Gastrocnemius medialis (tissue), 4 donors: ENCODE data around the gene BDNF. TPM values are rescaled to one million over a fixed set of nuclear protein-coding genes. Genes with fewer than 3 reads are reported as not detected.
"Not testable (repeated sequence)": the region's sequence is repeated elsewhere in the genome, so short reads cannot be mapped to it uniquely, and the experiment has no call there.

ENCODE experiments used
- ATAC-seq, 2 donors: fragments of 150-250 bp; one replicate each; pipeline ENCODE4 v1.9.1; 2016
- DNase-seq, 2 donors: peaks; one replicate each; pipeline ENCODE4 v3.0.0-alpha.2; 2019
- H3K27ac ChIP-seq, 4 donors: fragments of 200-600 bp; sonication (generic); 1 replicate in 1 of 4; 2 replicates in 3 of 4; pipeline ENCODE4 v1.5.1; 2016 to 2018; ENCODE audit warnings: mild to moderate bottlenecking in 2 of 4, moderate library complexity in 1 of 4
- H3K27me3 ChIP-seq, 3 donors: fragments of 200-600 bp; sonication (generic) in 2 of 3; 1 replicate in 1 of 3; 2 replicates in 2 of 3; pipeline versions ENCODE4 v1.5.1 to v1.6.0; 2016 to 2019; ENCODE audit warnings: mild to moderate bottlenecking in 1 of 3, moderate library complexity in 1 of 3
- H3K36me3 ChIP-seq, 2 donors: fragments of 200-600 bp; sonication (generic) in 1 of 2; one replicate each; pipeline ENCODE4 v1.5.1; 2017 to 2018
- H3K4me1 ChIP-seq, 2 donors: fragments of 200-600 bp; sonication (generic) in 1 of 2; one replicate each; pipeline ENCODE4 v1.5.1; 2016 to 2017; ENCODE audit warnings: mild to moderate bottlenecking in 2 of 2
- H3K4me3 ChIP-seq, 4 donors: fragments of 200-600 bp; sonication (generic) in 3 of 4; 1 replicate in 1 of 4; 2 replicates in 3 of 4; pipeline ENCODE4 v1.5.1; 2016 to 2019; ENCODE audit warnings: mild to moderate bottlenecking in 2 of 4
- H3K9me3 ChIP-seq, 3 donors: fragments of 200-600 bp; sonication (generic) in 2 of 3; 1 replicate in 1 of 3; 2 replicates in 2 of 3; pipeline ENCODE4 v1.5.1; 2016 to 2019
- POLR2A ChIP-seq, 2 donors: fragments of 450-650 bp; IDR thresholded peaks; one replicate each; pipeline ENCODE4 v1.6.1; 2017; ENCODE audit warnings: antibody characterized with exemption in 2 of 2, mild to moderate bottlenecking in 2 of 2, moderate library complexity in 2 of 2
- in situ Hi-C, 4 donors: fragments of 200-750 bp; cut with MboI; loops; one replicate each; pipeline versions ENCODE4 v1.15.0 to v1.8.0; 2017; ENCODE audit warnings: low sequenced_read_pairs in 4 of 4
- intact Hi-C: fragments of 100-400 bp; cut with DNase I; formaldehyde crosslinking; loops from one replicate; pipeline ENCODE4 v1.15.1; 2023; ENCODE audit warnings: low total_unique reads
- total RNA-seq, 4 donors: library from RNA; depleted of rRNA; stranded (reverse); fragments of >200 nt; gene quantifications; one replicate each; pipeline versions ENCODE4 v1.1.0 to v1.2.3, GENCODE V29; 2016
- TF ChIP-seq, protein P1 (sequence below), 5 experiments: fragments of 450-650 bp in 3 of 5; fragments of 200-600 bp in 2 of 5; sonication (generic) in 2 of 5; IDR thresholded peaks in 4 of 5; conservative IDR thresholded peaks in 1 of 5; 1 replicate in 4 of 5; 2 replicates in 1 of 5; pipeline ENCODE4 v1.5.1; 2016 to 2019; ENCODE audit warnings: antibody characterized with exemption in 5 of 5, mild to moderate bottlenecking in 3 of 5, moderate library complexity in 3 of 5

Gene BDNF
- total RNA-seq, 4 donors from 2014 or later: 0.09 TPM; not detected in 3

DNA sequence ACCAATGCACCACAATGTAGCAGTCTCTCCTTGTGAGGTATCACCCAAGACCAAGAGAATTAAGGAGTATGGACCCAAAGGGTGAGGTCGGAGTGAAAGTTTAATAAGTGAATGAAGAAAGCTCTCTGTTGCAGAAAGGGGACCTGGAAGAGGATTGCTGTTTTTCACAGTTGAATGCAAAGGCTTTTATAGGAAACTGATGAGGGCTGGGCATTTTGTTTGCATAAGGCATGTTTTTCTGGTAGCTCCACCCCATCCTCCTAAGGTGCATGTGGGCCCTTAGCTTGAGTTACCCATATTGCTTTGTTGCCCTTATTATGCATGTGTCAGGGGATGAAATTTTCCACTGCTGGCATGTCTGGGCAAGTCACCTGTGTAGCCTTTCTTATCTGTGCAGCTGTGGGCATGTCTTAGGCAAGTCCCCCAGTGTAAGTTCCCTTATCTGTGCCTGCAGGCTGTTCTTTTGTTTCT, 64.7 kb downstream of the BDNF start:
- Histone ChIP-seq H3K27me3 (no peaks in the 10 kb centered on the region), H3K4me3 (no peak overlapping the region), H3K36me3 (no peaks in the 10 kb centered on the region), H3K4me1 (no peaks in the 10 kb centered on the region), H3K27ac (no peak overlapping the region), H3K9me3 (no peaks in the 10 kb centered on the region)
- ATAC-seq: no peak
- intact Hi-C loops: no loop called here
- DNase-seq: no peak
- TF ChIP-seq POLR2A (IDR thresholded peaks at IDR 0.05): no peak
- TF ChIP-seq, protein P1, sequence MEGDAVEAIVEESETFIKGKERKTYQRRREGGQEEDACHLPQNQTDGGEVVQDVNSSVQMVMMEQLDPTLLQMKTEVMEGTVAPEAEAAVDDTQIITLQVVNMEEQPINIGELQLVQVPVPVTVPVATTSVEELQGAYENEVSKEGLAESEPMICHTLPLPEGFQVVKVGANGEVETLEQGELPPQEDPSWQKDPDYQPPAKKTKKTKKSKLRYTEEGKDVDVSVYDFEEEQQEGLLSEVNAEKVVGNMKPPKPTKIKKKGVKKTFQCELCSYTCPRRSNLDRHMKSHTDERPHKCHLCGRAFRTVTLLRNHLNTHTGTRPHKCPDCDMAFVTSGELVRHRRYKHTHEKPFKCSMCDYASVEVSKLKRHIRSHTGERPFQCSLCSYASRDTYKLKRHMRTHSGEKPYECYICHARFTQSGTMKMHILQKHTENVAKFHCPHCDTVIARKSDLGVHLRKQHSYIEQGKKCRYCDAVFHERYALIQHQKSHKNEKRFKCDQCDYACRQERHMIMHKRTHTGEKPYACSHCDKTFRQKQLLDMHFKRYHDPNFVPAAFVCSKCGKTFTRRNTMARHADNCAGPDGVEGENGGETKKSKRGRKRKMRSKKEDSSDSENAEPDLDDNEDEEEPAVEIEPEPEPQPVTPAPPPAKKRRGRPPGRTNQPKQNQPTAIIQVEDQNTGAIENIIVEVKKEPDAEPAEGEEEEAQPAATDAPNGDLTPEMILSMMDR (IDR thresholded peaks at IDR 0.05 in 4 of 5, conservative IDR thresholded peaks at IDR 0.05 in 1 of 5): no peak
- in situ Hi-C loops: no loop called here

DNA sequence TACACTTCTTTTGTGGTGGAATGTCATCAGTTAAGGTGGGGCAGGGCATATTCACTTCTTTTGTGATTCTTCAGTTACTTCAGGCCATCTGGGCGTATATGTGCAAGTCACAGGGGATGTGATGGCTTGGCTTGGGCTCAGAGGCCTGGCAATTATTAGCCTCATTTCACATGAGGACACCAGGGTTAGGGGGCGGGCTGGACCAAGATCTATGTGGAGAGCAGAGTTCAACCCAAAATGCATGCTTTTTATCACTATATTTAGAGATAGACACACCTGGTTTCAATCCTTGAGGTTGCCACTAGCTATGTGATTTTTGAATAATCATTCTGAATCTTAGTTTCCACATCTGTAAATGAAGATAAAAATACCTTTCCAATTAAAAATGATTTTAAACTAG, 65.5 kb downstream of the BDNF start:
- H3K27ac ChIP-seq, H3K36me3 ChIP-seq, ATAC-seq, intact Hi-C loops, in situ Hi-C loops, DNase-seq, H3K4me3 ChIP-seq, H3K27me3 ChIP-seq, H3K9me3 ChIP-seq, H3K4me1 ChIP-seq: not testable (repeated sequence)

DNA sequence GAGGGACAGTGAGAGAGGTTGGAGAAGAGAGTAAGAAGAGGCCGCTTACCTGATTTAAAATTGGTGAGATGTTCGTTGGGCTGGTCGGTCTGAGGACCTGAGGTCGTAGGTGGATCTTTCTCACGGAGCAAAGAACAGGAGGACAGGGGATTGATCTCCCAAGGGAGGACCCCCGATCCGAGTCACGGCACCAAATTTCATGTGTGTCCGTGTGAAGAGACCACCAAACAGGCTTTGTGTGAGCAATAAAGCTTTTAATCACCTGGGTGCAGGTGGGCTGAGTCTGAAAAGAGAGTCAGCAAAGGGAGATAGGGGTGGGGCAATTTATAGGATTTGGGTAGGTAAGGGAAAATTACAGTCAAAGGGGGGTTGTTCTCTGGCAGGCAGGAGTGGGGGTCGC, 66.0 kb downstream of the BDNF start:
- in situ Hi-C loops, H3K27ac ChIP-seq: not testable (repeated sequence)

DNA sequence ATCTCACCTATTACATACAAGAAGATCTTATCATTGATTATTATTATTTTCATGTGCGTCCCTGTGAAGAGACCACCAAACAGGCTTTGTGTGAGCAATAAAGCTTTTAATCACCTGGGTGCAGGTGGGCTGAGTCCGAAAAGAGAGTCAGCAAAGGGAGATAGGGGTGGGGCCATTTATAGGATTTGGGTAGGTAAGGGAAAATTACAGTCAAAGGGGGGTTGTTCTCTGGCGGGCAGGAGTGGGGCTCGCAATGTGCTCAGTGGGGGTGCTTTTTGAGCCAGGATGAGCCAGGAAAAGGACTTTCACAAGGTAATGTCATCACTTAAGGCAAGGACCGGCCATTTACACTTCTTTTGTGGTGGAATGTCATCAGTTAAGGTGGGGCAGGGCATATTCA, 71.2 kb downstream of the BDNF start:
- in situ Hi-C loops, H3K4me3 ChIP-seq, H3K9me3 ChIP-seq, DNase-seq, ATAC-seq, H3K36me3 ChIP-seq, intact Hi-C loops, H3K4me1 ChIP-seq, H3K27ac ChIP-seq, H3K27me3 ChIP-seq: not testable (repeated sequence)

More for the DNA sequence above, 66.0 kb downstream of the BDNF start:
- H3K36me3 ChIP-seq, H3K9me3 ChIP-seq, H3K4me3 ChIP-seq, intact Hi-C loops, H3K27me3 ChIP-seq, ATAC-seq, H3K4me1 ChIP-seq, DNase-seq: not testable (repeated sequence)

DNA sequence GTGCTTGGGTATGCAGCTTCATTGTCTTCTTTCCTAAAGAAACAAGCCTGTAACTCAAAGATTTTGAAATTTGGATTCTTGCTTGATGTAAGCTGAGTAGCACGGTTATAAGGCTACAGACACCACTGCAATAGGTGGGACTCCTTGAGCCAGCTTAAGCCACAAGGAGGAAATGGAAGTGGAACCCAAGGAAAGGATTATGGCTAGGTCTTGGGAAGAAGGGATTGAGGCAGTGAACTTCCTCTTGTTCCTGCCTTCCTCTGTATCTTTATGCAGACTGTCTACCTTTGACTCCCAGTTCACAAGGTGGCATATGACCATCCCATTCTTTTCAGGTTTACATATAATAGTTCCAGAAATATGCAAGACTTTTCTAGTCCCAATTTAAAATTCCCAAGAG, 72.3 kb downstream of the BDNF start:
- Histone ChIP-seq H3K27me3 (no peaks in the 10 kb centered on the region), H3K9me3 (no peaks in the 10 kb centered on the region), H3K36me3 (no peaks in the 10 kb centered on the region), H3K4me3 (no peak overlapping the region), H3K27ac (no peak overlapping the region), H3K4me1 (no peaks in the 10 kb centered on the region)
- TF ChIP-seq, protein P1 (IDR thresholded peaks at IDR 0.05 in 4 of 5, conservative IDR thresholded peaks at IDR 0.05 in 1 of 5): no peak
- no peak for TF ChIP-seq POLR2A (IDR thresholded peaks at IDR 0.05)
- in situ Hi-C loops: no loop called here
- intact Hi-C loops: no loop called here
- DNase-seq (no peak), ATAC-seq (no peak)

DNA sequence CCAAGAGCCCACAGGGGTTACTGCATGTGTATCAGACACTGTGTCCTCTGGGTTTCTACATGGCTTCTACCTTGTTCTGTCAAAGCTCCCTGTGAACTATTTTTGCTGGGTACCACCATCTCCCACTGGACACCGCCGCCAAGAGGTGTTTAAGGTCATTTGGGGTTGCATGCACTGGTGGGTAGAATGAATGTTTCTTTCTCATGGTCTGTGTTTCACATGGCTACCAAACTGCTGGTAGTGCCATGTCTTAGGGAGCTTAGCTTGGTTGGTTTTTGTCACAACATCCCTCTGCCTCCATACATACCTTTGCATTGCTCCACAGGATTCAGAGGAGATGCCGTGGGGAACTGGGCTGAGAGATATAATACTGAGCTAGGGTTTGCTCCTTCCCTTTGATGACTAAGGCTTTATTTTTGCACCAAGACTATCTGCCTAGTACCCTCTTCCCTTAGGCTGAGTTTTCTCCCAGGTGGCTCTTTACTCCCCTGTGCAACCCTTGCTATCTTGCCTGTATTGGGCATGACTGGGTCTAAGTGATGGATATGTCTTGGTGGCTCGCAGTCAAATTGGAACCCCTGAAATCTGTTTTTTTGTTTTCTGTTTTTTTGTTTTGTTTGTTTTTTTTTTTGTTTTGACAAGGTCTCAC, 73.2 kb downstream of the BDNF start:
- Histone ChIP-seq H3K36me3 (no peaks in the 10 kb centered on the region), H3K9me3 (no peaks in the 10 kb centered on the region), H3K4me1 (peaks cover under 1% of the 10 kb centered on the region in 2 donors), H3K27ac (no peak overlapping the region), H3K27me3 (no peaks in the 10 kb centered on the region), H3K4me3 (no peak overlapping the region)
- intact Hi-C loops (no loop called here), in situ Hi-C loops (no loop called here)
- TF ChIP-seq, protein P1 (IDR thresholded peaks at IDR 0.05 in 4 of 5, conservative IDR thresholded peaks at IDR 0.05 in 1 of 5): no peak
- ATAC-seq: no peak
- no peak for DNase-seq
